Activated T-cell treated with anti-CD3 and anti-CD28 coated beads for 4 hours (primary cell): ENCODE measurements around the gene RAE1.
"Not testable (repeated sequence)": the region's sequence is repeated elsewhere in the genome, so short reads cannot be mapped to it uniquely, and the experiment has no call there.

Experiments used
- DNase-seq: peaks from one replicate; pipeline ENCODE4 v3.0.0-alpha.2; 2020

Gene RAE1

DNA sequence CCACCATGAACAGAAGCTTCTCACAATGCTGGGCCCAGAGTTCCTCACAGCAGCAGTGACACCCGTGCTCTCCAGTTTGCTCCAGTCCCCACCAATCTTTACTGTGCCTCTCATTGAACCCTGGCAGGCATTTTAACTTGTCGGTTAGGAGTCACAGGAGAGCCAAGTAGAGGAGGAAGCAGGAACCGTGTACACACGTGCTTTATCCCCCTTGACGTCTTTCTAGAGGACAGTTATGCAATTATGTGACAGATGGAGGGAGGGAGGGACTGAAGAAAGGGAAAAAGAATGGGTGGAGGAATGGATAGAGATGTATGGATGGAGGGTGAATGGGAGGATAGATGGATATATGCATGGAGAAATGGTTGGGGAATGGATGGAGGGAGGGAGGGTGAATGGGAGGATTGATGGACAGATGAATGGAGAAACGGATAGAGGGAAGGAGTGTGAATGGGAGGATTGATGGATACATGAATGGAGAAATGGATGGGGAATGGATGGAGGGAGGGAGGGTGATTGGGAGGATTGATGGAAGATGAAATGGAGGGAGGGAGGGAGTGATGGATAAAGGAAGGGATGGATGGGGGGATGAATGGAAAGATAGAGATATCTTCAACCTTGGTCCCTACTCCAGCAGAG, 66.1 kb downstream of the RAE1 start:
- no peak for DNase-seq

GRCh38 chr20:57417830-57418780, 67.0 kb downstream of the RAE1 start:
- no peak for DNase-seq

DNA sequence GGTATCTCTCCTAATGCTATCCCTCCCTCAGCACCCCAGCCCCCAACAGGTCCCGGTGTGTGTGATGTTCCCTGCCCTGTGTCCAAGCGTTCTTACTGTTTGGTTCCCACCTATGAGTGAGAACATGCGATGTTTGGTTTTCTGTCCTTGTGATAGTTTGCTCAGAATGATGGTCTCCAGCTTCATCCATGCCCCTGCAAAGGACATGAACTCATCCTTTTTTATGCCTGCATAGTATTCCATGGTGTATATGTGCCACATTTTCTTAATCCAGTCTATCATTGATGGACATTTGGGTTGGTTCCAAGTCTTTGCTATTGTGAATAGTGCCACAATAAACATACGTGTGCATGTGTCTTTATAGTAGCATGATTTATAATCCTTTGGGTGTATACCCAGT, 68.4 kb downstream of the RAE1 start:
- DNase-seq: not testable (repeated sequence)

- no peak for DNase-seq
Measured at GRCh38 chr20:57420571-57421252, 69.7 kb downstream of the RAE1 start.

DNA sequence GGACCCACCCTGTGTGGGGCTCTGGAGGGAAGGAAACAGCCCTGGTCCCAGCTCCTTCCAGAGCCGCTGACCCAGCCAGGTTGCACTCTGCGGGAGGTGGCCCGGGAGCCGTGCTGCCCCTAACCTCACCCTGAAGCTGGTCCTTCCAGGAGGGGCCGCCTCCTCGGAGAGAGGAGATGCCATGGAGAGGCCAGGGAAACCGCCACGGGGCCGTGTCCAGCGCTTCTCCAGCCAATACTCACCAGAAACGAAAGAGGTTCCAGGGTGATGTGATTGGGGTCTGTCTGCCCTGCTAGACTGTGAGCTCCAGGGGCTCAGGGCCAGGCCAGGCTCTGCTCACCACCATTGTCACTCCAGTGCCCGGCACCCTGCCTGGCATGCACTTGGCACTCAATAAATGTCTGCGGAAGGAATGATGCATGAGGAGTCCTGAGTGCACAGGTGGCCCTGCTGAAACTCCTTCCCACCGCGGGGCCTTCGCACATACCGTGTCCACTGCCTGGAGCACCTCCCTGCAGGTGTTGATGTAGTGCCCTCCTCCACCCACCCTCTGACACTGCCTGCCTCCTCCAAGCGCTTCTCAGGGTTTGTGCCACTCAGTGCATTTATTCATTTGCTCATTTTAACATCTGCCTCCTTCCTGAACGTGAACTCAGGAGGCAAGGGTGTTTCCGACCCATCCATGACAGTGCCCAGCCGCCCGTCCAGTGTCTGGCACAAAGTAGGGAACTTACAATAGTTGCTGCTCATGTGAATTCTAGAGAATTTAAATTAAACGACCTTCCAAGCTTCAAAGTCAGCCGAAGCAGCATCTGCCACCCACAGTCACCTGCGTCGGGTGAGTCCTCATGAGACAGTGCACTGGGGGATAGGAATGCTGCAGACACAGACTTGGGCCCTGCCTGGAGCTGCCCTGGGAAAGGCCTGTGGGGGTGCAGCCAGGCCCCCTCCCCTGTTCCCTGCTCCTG, 70.5 kb downstream of the RAE1 start:
- no peak for DNase-seq

- DNase-seq: no peak
Measured at GRCh38 chr20:57422254-57422653, 71.2 kb downstream of the RAE1 start.

DNA sequence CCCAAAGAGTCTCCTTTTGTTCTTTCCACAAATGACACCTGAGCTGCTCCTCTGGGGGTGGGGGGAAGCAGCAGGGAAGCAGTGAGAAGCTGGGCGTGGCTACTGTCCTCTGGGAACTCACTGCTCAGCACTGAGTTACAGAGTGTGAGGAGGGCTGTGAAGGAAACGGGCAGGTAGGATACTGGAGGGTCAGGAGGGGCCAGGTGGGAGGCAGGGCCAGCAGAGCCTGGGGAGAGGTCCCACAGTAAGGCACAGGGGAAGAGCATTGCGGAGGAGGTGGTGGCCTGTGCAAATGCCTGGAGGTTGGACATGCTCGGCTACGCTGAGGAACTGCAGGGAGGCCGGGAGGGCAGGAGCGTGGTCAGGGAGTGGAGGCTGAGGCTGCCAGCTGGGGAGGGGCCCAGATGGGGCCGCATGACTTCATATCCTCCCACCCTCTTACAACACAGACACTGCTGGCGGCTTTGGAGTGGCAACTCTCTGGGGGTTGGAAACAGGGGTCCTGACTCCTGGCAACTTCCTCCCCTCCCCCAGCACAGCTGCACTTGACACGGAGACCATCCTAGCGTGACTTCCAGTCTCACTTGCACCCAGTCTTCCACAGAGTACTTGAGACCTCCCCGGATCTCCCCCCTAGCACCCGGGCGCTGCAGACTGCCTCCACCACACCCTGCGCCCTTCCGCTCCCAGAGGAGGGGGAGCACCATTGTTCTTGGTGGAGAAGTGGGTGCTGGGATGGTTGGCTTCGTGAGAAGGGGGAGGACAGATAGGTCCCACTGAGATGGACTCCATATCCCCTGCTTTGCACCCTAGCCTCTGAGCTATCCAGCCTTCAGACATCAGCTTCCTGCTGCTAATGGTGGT, 74.3 kb downstream of the RAE1 start:
- DNase-seq: no peak

- DNase-seq: no peak
Measured at GRCh38 chr20:57426271-57426689, 75.2 kb downstream of the RAE1 start.

DNA sequence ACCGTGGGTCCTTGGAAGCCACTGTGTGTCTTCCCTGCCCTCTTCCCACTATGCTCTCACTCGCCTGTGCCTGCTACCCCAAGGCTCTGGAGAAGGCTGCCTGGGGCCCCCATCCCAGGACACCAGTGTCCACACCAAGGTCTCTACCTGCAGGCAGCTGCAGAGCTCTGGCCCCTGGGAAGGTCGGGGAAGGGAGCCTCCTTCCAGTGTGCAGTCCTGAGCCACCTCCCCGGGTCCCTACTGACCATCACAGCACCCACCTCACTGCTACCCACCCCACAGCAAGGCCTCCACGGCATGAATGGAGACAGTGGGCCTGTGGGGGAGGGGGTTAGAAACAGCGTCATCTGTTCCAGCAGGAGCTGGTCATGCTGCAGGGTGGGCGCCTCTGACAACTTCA, 75.8 kb downstream of the RAE1 start:
- no peak for DNase-seq

GRCh38 chr20:57428324-57429158, 77.5 kb downstream of the RAE1 start:
- DNase-seq: no peak
